ENCODE data around the gene SLC25A14.

SLC25A14 gene

GRCh38 chrX:130378024-130378669 lies 38.4 kb downstream of the SLC25A14 start:
- no peak for DNase-seq (ENCODE audit: low spot score)

- DNase-seq (ENCODE audit: low spot score), result no peak
Observed at GRCh38 chrX:130385520-130385919, 45.8 kb downstream of the SLC25A14 start, which contains the start of gene GPR119. Gene GPR119, minus strand, starts transcription at chrX:130385674. Its CDS starts 227 bp downstream, at chrX:130385447.

- no peak for DNase-seq (ENCODE audit: low spot score)
Observed at GRCh38 chrX:130386408-130386808, 46.7 kb downstream of the SLC25A14 start.

- no peak for DNase-seq (ENCODE audit: low spot score)
Observed at GRCh38 chrX:130393451-130394074, 53.8 kb downstream of the SLC25A14 start.

GRCh38 chrX:130395341-130395740 lies 55.6 kb downstream of the SLC25A14 start:
- DNase-seq (ENCODE audit: low spot score), result no peak

- peak; percentile 79 for DNase-seq (ENCODE audit: low spot score)
Observed at GRCh38 chrX:130401415-130402207, 61.9 kb downstream of the SLC25A14 start, which contains the start of gene RBMX2. Gene RBMX2, plus strand, starts transcription at chrX:130401987. Its CDS starts 46 bp downstream, at chrX:130402033.

GRCh38 chrX:130402208-130402684 lies 62.5 kb downstream of the SLC25A14 start:
- no peak for DNase-seq (ENCODE audit: low spot score)

GRCh38 chrX:130413415-130413814 lies 73.7 kb downstream of the SLC25A14 start:
- no peak for DNase-seq (ENCODE audit: low spot score)

GRCh38 chrX:130414800-130415199 lies 75.1 kb downstream of the SLC25A14 start:
- no peak for DNase-seq (ENCODE audit: low spot score)

- no peak for DNase-seq (ENCODE audit: low spot score)
Observed at GRCh38 chrX:130415201-130415600, 75.5 kb downstream of the SLC25A14 start.

- no peak for DNase-seq (ENCODE audit: low spot score)
Observed at GRCh38 chrX:130416785-130417184, 77.1 kb downstream of the SLC25A14 start.

GRCh38 chrX:130418066-130418465 lies 78.3 kb downstream of the SLC25A14 start:
- no peak for DNase-seq (ENCODE audit: low spot score)

GRCh38 chrX:130418740-130419139 lies 79.0 kb downstream of the SLC25A14 start:
- DNase-seq (ENCODE audit: low spot score), result no peak

GRCh38 chrX:130419263-130419662 lies 79.5 kb downstream of the SLC25A14 start:
- no peak for DNase-seq (ENCODE audit: low spot score)
